Stimulated activated CD8-positive, alpha-beta memory T cell treated with anti-CD3 and anti-CD28 coated beads, Interleukin-12 subunit alpha, Interleukin-12 subunit beta, amount 100 ng/mL, for 4 hours (primary cell): Measurements from ENCODE around the gene VPREB3.
"Not testable (repeated sequence)": the region's sequence is repeated elsewhere in the genome, so short reads cannot be mapped to it uniquely, and the experiment has no call there.

Experiments used
- DNase-seq: peaks from one replicate; pipeline ENCODE4 v3.0.0-alpha.2; 2020; ENCODE audit warnings: low read depth

Gene VPREB3

GRCh38 chr22:23742505-23743264 lies 11.5 kb downstream of the VPREB3 start:
- DNase-seq: no peak

GRCh38 chr22:23737696-23738095 lies 16.5 kb downstream of the VPREB3 start:
- DNase-seq: no peak

- DNase-seq: not testable (repeated sequence)
Observed at GRCh38 chr22:23728108-23728507, 26.1 kb downstream of the VPREB3 start.

- no peak for DNase-seq
Observed at GRCh38 chr22:23722724-23723123, 31.5 kb downstream of the VPREB3 start.

GRCh38 chr22:23722160-23722559 lies 32.1 kb downstream of the VPREB3 start:
- no peak for DNase-seq

GRCh38 chr22:23720855-23721254 lies 33.4 kb downstream of the VPREB3 start:
- no peak for DNase-seq

GRCh38 chr22:23718371-23719165 lies 35.7 kb downstream of the VPREB3 start:
- no peak for DNase-seq

GRCh38 chr22:23716811-23717801 lies 37.1 kb downstream of the VPREB3 start:
- DNase-seq: peak; percentile 68

GRCh38 chr22:23715806-23716375 lies 38.3 kb downstream of the VPREB3 start:
- no peak for DNase-seq

GRCh38 chr22:23714596-23715578 lies 39.3 kb downstream of the VPREB3 start:
- DNase-seq: no peak

GRCh38 chr22:23713696-23714595 lies 40.3 kb downstream of the VPREB3 start:
- no peak for DNase-seq

- DNase-seq: no peak
Observed at GRCh38 chr22:23712256-23712655, 42.0 kb downstream of the VPREB3 start.

- DNase-seq: no peak
Observed at GRCh38 chr22:23709107-23709506, 45.1 kb downstream of the VPREB3 start.

- DNase-seq: no peak
Observed at GRCh38 chr22:23708270-23708669, 46.0 kb downstream of the VPREB3 start.

- no peak for DNase-seq
Observed at GRCh38 chr22:23705358-23705757, 48.9 kb downstream of the VPREB3 start.

GRCh38 chr22:23704829-23705228 lies 49.4 kb downstream of the VPREB3 start:
- DNase-seq: no peak

GRCh38 chr22:23704062-23704461 lies 50.2 kb downstream of the VPREB3 start:
- no peak for DNase-seq
